Epithelial cell of proximal tubule (primary cell): ENCODE data around the gene SPOCK3. TPM values are rescaled to one million over a fixed set of nuclear protein-coding genes. Genes with fewer than 3 reads are reported as not detected.

Experiments
- DNase-seq: peaks from one replicate; pipeline ENCODE4 v3.0.0-alpha.2; 2011; ENCODE audit warnings: low read depth
- H3K4me3 ChIP-seq: 2 replicates; pipeline ENCODE4 v1.5.1; 2011; ENCODE audit warnings: low read depth, mild to moderate bottlenecking, low read length
- CTCF ChIP-seq: conservative IDR thresholded peaks from 2 replicates; pipeline ENCODE4 v1.5.1; 2012; ENCODE audit warnings: low read depth, mild to moderate bottlenecking, low read length
- total RNA-seq: library from RNA; depleted of rRNA; stranded (reverse); fragments of >200 nt; gene quantifications from 2 replicates; pipeline ENCODE4 v1.2.3, GENCODE V29; 2015

Gene SPOCK3
- total RNA-seq, 1 donor from 2014 or later = 0.06 TPM

GRCh38 chr4:167079762-167080161, 154.5 kb downstream of the SPOCK3 start:
- no peak for TF ChIP-seq CTCF
- DNase-seq = no peak
- no peak overlapping the region for H3K4me3 ChIP-seq

- H3K4me3 ChIP-seq = no peak overlapping the region
- DNase-seq = no peak
- TF ChIP-seq CTCF = no peak
Measured at GRCh38 chr4:167052631-167053091, 181.6 kb downstream of the SPOCK3 start.

- DNase-seq = no peak
- H3K4me3 ChIP-seq = no peak overlapping the region
- TF ChIP-seq CTCF = no peak
Measured at GRCh38 chr4:167049257-167049656, 185.0 kb downstream of the SPOCK3 start.

GRCh38 chr4:167041524-167041923, 192.8 kb downstream of the SPOCK3 start:
- no peak for DNase-seq
- TF ChIP-seq CTCF = no peak
- H3K4me3 ChIP-seq = no peak overlapping the region

GRCh38 chr4:167035390-167035789, 198.9 kb downstream of the SPOCK3 start:
- H3K4me3 ChIP-seq = no peak overlapping the region
- DNase-seq = no peak
- TF ChIP-seq CTCF = no peak

GRCh38 chr4:167034983-167035382, 199.3 kb downstream of the SPOCK3 start:
- DNase-seq = no peak
- no peak overlapping the region for H3K4me3 ChIP-seq
- TF ChIP-seq CTCF = no peak

- H3K4me3 ChIP-seq = no peak overlapping the region
- no peak for DNase-seq
- TF ChIP-seq CTCF = no peak
Measured at GRCh38 chr4:167032871-167033270, 201.4 kb downstream of the SPOCK3 start.
